LHCN-M2 (cell line): ENCODE results near the gene ATP5ME. TPM values are rescaled to one million over a fixed set of nuclear protein-coding genes. Genes with fewer than 3 reads are reported as not detected.
"Not testable (repeated sequence)": the region's sequence is repeated elsewhere in the genome, so short reads cannot be mapped to it uniquely, and the experiment has no call there.

Source experiments
- DNase-seq: peaks from one replicate; pipeline ENCODE4 v3.0.0-alpha.2; 2012; ENCODE audit warnings: low read depth
- total RNA-seq: library from RNA; depleted of rRNA; stranded (reverse); fragments of >200 nt; gene quantifications from 2 replicates; pipeline ENCODE4 v1.2.3, GENCODE V29; 2014

The ATP5ME gene
- total RNA-seq, 1 experiment from 2014 or later: 54.2 TPM

DNA sequence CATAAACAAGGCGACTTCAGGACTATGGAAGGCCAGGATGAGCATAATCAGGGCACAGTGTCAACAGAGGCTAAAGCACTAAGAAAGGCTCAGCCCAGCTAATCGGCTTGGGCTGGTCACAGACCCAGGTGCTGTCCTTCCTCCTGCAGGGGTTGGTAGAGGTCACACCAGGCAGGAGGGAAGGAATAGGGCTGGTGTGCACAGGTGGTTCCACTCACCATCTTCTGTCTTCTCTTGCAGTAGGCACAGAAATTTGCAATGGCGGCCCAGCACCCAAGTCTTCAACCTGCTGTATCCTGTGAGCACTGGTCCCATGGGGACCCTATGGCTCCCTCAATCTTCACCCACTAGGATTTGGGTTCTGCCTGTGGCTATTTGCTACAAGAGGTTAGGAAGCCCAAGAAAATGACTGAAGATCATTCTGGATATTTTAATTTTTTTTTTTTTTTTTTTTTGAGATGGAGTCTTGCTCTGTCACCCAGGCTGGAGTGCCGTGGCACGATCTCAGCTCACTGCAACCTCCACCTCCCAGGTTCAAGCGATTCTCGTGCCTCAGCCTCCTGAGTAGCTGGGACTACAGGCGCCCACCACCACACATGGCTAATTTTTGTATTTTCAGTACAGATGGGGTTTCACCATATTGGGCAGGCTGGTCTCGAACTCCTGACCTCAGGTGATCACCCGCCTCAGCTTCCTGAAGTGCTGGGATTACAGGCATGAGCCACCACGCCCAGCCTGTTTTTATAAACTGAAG lies 4.1 kb downstream of the ATP5ME start:
- DNase-seq: not testable (repeated sequence)

DNA sequence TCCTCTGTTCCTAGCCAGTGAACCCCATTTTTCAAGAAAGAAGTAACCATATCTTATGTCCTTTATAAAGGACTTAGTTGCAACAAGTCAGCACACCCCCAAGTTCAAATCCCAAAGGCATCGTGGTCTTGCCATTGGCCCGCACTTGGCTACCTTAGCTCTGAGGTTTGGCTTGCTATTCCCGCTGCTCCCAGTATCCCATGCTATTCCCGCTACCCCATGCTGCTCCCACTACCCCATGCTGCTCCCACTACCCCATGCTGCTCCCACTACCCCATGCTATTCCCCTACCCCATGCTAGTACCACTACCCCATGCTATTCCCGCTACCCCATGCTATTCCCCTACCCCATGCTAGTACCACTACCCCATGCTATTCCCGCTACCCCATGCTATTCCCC lies 5.9 kb downstream of the ATP5ME start:
- DNase-seq: not testable (repeated sequence)

DNA sequence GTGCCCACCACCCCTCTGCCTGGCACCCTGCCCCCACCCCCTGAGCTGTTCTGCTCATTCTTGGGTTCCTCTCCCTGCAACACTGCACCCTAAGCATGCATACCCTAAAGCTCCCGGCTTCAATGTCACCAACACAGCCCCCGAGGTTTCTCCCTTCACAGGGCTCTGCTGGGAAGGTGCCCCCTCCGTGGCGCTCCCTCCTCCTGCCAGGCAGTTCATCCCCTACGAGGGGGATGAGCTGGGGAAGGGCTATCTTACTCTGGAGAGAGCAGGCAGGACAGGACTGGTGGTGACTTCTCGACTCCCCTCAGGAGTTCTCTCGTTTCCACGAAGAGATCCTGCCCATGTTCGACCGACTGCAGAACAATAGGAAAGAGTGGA lies 6.5 kb downstream of the ATP5ME start:
- no peak for DNase-seq

DNA sequence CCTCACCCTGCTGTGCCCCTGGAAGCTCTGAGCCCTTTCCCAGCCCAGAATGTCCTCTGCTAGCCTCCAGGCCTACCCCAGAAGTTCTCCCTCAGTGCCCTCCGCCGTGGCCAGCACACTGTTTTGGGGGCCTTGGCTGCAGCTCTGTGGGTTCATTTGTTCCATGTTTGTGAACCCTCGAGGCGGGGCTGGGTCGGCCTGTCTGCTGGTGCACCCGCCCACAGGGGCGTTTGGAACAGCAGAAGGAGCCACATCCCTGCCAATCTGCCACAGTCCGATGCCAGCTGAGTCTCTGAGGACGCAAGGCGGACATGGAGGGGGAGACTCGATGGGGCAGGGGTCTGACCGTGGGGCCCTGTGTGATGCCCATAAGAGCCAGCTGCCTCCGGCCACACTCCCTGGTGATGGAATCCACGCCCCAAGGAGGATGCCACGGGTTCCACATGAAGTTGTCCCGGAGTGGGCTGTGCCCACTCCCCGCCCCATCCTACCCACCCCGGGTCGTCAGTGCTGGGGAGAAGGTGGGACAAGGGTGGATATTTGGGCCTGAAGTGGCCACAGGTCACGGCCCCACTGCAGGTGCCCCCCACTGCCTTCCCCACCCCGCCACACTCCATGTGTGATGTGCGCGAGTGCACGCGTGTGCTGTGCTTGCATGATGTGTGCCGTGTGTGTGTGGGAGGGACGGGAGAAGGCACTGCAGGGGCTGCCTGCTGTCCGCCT lies 7.1 kb downstream of the ATP5ME start:
- no peak for DNase-seq

DNA sequence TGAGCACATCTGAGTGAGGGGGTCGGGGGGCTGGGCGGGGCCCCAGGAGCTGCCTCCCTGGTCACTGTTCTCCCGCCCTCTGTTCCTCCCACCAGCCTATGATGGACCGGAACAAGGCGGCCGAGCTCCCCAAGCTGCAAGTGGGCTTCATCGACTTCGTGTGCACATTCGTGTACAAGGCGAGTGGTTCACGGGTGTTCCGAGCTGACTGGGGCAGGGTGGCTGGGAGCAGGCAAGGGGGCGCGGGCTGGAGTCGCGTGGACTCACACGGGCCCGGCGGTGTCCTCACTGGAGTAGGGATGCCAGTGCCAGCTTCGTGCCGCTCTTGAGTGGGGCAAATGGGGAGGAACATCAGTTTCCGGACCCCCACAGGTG lies 7.7 kb downstream of the ATP5ME start:
- no peak for DNase-seq

- DNase-seq: no peak
Observed at GRCh38 chr4:665751-666435, 8.2 kb downstream of the ATP5ME start.

- DNase-seq: no peak
Observed at GRCh38 chr4:665381-665750, 8.7 kb downstream of the ATP5ME start.

DNA sequence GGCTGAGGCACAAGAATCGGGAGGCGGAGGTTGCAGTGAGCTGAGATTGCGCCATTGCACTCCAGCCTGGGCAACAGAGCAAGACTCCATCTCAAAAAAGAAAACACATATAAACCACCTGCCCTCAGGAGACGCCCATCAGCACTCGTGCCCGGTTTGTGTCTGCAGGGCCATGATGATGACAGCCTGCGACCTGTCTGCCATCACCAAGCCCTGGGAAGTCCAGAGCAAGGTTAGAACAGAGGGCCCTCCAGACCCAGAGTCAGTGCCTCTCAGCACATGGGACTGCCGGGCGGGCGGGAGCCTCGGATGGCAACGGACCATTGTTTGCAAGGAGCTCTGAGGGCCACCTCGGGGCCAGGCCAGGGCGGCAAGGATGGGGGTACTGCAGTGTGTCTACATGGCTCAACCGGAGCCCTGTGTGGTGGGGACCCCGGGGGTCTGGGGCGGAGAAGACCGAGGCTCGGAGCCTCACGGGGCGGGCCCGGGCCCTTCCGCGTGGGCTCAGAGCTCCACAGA lies 9.3 kb downstream of the ATP5ME start:
- no peak for DNase-seq

DNA sequence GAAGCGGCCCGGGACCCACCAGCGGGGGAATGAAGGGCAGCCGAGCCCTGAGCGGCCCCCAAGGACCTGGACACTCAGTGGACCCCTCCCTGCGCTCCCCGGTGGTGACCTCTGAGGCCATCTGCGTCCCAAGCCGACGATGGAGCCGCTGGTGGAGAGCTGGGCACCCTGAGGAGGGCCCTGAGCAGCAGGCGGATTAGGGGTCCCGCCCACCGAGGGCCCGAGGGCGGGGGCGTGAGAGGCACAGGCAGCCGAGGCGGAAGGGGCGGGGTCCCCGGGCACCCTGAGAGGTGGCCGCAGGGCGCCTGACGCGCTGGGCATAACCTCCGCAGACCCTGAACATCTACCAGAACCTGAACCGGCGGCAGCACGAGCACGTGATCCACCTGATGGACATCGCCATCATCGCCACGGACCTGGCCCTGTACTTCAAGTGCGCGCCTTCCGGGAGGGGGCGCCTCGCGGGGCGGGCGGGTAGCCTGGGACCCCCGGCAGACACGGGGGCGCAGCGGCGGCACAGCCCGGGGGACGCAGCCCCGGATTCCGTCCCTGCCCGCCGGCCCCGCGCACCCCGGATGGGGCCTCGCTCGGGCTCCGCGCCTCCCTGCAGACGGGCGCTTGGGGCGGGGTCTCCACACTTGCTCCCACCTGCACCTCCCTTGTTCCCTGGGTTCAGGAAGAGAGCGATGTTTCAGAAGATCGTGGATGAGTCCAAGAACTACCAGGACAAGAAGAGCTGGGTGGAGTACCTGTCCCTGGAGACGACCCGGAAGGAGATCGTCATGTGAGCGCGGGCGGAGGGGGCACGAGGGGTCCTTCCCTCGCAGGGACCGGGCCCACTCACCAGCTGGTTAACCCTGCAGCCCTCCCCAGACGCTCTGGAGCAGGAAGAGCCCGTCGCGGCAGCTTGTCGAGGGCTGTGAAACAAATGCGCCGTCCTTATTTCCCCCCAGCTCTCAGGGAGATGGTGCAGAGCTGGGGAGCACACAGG lies 10.3 kb downstream of the ATP5ME start:
- no peak for DNase-seq

DNA sequence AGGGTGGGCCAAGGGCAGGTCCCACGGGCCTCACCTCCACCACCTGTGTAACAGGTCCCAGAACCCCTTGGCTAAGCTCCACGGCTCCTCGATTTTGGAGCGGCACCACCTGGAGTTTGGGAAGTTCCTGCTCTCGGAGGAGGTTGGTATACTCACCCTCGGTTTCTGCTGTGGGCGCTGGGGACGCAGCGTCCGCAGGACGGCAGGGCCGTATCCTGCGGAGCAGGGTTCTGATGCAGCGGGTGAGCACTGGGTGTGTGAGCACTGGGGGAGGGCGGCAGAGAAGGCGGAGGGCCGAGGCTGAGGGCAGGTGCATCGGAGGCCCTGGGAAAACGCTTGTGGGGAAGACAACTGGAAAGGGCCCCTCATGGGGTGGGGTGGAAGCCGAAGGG lies 11.0 kb downstream of the ATP5ME start:
- no peak for DNase-seq

- no peak for DNase-seq
Observed at GRCh38 chr4:661881-662761, 12.0 kb downstream of the ATP5ME start.

DNA sequence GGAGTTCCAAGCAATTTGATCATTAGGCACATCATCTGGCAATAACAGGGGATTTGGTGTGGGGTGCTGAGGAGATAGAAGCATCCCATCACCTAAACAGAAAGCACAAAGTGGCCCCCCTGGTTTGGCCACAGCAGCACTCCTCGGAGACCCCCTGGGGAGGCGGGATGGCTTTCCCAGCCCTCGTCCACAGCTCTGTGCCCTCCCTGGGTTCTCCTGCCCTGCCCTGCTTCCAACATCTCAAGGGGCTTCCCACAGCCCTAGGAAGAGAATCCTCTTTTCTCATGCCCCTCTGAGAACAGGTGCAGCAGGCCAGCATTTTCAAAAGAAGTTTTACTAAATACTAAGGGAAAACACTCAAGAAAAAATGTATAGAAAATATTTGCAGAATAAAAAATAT lies 12.8 kb downstream of the ATP5ME start:
- no peak for DNase-seq

GRCh38 chr4:660401-660800 lies 13.7 kb downstream of the ATP5ME start:
- DNase-seq: no peak

- DNase-seq: no peak
Observed at GRCh38 chr4:659851-660250, 14.2 kb downstream of the ATP5ME start.

DNA sequence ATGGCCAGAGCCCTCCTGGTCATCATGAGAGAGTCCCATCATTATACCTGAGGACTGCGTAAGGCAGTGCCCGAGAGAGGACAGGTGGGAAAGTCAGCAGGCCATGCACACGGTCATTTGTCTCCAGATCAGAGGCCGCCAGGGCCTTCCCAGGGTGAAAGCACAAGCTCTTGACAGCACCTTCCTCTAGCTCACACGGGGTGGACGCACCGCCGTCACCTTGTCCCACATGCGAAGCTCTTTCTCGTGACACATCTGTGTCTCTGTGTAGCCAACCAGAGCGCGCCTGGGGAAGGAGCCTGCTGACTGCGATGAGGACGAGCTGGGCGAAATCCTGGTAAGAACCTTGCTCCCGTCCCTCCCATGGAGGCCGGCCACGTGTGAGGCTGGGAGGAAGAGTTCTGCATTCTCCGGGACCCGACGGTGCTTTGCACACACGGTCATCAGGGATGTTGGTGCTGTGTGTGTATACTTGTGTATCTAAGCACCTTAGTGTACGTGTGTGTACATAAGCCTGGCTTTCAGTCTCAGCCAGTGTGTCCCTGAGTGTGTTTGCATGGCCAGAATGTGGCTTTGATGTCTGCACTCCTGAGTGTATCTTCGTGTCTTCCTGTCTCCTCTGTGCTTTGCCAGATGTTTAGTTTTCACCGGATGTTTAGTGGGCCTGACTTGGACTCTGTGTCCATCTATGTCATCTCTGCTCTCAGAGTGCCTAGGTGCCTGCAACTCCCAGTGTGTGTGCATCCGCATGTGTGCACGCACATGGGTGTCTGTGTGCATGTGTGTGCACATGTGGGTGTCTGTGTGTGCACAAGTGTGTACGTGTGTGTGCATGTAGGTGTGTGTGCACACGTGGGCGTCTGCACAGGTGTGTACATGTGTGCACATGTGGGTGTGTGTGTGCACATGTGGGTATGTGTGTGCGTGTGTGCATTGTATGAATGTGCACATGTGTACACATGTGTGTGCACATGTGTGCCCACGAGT lies 15.1 kb downstream of the ATP5ME start:
- DNase-seq: no peak

- DNase-seq: no peak
Observed at GRCh38 chr4:657834-658667, 16.0 kb downstream of the ATP5ME start.

DNA sequence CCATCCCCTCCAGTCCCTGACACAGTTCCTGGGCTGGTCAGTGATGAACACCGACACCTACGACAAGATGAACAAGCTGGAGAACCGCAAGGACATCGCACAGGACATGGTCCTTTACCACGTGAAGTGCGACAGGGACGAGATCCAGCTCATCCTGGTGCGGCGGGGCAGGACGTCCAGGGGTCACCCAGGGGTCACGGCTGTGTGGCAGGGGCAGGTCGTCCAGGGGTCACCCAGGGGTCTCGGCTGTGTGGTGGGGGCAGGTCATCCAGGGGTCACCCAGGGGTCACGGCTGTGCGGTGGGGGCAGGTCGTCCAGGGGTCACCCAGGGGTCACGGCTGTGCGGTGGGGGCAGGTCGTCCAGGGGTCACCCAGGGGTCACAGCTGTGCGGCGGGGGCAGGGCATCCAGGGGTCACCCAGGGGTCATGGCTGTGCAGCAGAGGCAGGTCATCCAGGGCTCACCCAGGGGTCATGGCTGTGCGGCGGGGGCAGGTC lies 16.7 kb downstream of the ATP5ME start:
- DNase-seq: no peak
